Liver (tissue), 3 donors: ENCODE data around the gene EVC.

ENCODE experiments used
- EGR1 ChIP-seq, 2 donors: IDR thresholded peaks; 2 replicates each; pipeline ENCODE4 v1.6.1; 2016 to 2018; ENCODE audit warnings: antibody characterized with exemption in 2 of 2, low read depth in 2 of 2
- GABPA ChIP-seq, 2 donors: IDR thresholded peaks in 1 of 2; conservative IDR thresholded peaks in 1 of 2; 2 replicates each; pipeline ENCODE4 v1.6.1; 2016; ENCODE audit warnings: antibody characterized with exemption in 2 of 2, mild to moderate bottlenecking in 1 of 2, moderate library complexity in 1 of 2
- HNF4A ChIP-seq, 2 donors: conservative IDR thresholded peaks; 2 replicates each; pipeline ENCODE4 v1.6.1; 2016; ENCODE audit warnings: antibody characterized with exemption in 2 of 2, mild to moderate bottlenecking in 2 of 2
- HNF4G ChIP-seq: IDR thresholded peaks from 2 replicates; pipeline ENCODE4 v1.6.1; 2016; ENCODE audit warnings: antibody characterized with exemption
- JUND ChIP-seq, 2 donors: IDR thresholded peaks; 2 replicates each; pipeline ENCODE4 v1.6.1; 2016; ENCODE audit warnings: antibody characterized with exemption in 2 of 2
- RAD21 ChIP-seq, 2 donors: IDR thresholded peaks; 2 replicates each; pipeline ENCODE4 v1.6.1; 2016; ENCODE audit warnings: antibody characterized with exemption in 2 of 2, mild to moderate bottlenecking in 2 of 2
- RXRA ChIP-seq, 2 donors: IDR thresholded peaks; 2 replicates each; pipeline ENCODE4 v1.6.1; 2017 to 2018; ENCODE audit warnings: antibody characterized with exemption in 2 of 2, mild to moderate bottlenecking in 1 of 2
- SP1 ChIP-seq: IDR thresholded peaks from 2 replicates; pipeline ENCODE4 v1.6.1; 2018; ENCODE audit warnings: antibody characterized with exemption, mild to moderate bottlenecking
- TAF1 ChIP-seq: conservative IDR thresholded peaks from 2 replicates; pipeline ENCODE4 v1.6.1; 2016; ENCODE audit warnings: antibody characterized with exemption, mild to moderate bottlenecking
- YY1 ChIP-seq: IDR thresholded peaks from 2 replicates; pipeline ENCODE4 v1.6.1; 2016; ENCODE audit warnings: antibody characterized with exemption, mild to moderate bottlenecking
- TF ChIP-seq, protein P1 (sequence below): fragments of 150-350 bp; IDR thresholded peaks from 2 replicates; pipeline ENCODE4 v1.5.1; 2017; ENCODE audit warnings: improper control_type of control experiment, low read depth, low read length; ENCODE audit not compliant: missing input control
- TF ChIP-seq, protein P2 (sequence below): IDR thresholded peaks from 2 replicates; pipeline ENCODE4 v1.6.1; 2016; ENCODE audit warnings: antibody characterized with exemption
- TF ChIP-seq, protein P3 (sequence below): IDR thresholded peaks from 2 replicates; pipeline ENCODE4 v1.6.1; 2016; ENCODE audit warnings: antibody characterized with exemption
- donor health status: healthy.
- donor health status: healthy.

DNA sequence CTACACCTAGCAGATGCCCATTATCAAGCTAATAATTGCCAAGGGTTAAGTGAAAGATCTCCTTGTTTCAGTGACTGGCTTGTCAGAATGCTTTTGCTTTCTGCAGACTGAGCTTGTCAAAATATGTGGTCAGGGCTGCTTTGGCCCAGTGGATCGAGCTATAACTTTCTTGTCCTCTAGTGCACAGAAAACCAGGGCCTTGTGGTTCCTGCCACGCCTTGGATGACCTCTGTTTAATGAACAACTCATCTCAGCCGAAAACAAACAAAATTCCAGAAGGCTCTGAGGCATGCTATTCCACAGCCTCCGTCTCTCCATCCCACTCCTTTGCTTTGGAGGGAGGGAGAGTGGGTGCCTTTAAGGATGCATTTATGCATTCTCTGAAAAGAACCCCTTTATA, 11.3 kb downstream of the EVC start:
- TF ChIP-seq TAF1 (no peak), YY1 (no peak), RAD21 (IDR thresholded peaks at IDR 0.05) (no peak), SP1 (peak; percentile 8), GABPA (IDR thresholded peaks at IDR 0.05 in 1 of 2, conservative IDR thresholded peaks at IDR 0.05 in 1 of 2) (no peak), HNF4A (conservative IDR thresholded peaks at IDR 0.05) (no peak), JUND (IDR thresholded peaks at IDR 0.05) (no peak), EGR1 (IDR thresholded peaks at IDR 0.05; ENCODE audit: low read depth in 2 of 2) (no peak), HNF4G (no peak), RXRA (IDR thresholded peaks at IDR 0.05) (peak; percentile 27 to 51)
- TF ChIP-seq, protein P1, sequence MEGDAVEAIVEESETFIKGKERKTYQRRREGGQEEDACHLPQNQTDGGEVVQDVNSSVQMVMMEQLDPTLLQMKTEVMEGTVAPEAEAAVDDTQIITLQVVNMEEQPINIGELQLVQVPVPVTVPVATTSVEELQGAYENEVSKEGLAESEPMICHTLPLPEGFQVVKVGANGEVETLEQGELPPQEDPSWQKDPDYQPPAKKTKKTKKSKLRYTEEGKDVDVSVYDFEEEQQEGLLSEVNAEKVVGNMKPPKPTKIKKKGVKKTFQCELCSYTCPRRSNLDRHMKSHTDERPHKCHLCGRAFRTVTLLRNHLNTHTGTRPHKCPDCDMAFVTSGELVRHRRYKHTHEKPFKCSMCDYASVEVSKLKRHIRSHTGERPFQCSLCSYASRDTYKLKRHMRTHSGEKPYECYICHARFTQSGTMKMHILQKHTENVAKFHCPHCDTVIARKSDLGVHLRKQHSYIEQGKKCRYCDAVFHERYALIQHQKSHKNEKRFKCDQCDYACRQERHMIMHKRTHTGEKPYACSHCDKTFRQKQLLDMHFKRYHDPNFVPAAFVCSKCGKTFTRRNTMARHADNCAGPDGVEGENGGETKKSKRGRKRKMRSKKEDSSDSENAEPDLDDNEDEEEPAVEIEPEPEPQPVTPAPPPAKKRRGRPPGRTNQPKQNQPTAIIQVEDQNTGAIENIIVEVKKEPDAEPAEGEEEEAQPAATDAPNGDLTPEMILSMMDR, result no peak
- TF ChIP-seq, protein P2, sequence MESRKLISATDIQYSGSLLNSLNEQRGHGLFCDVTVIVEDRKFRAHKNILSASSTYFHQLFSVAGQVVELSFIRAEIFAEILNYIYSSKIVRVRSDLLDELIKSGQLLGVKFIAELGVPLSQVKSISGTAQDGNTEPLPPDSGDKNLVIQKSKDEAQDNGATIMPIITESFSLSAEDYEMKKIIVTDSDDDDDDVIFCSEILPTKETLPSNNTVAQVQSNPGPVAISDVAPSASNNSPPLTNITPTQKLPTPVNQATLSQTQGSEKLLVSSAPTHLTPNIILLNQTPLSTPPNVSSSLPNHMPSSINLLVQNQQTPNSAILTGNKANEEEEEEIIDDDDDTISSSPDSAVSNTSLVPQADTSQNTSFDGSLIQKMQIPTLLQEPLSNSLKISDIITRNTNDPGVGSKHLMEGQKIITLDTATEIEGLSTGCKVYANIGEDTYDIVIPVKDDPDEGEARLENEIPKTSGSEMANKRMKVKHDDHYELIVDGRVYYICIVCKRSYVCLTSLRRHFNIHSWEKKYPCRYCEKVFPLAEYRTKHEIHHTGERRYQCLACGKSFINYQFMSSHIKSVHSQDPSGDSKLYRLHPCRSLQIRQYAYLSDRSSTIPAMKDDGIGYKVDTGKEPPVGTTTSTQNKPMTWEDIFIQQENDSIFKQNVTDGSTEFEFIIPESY, result no peak
- TF ChIP-seq, protein P3, sequence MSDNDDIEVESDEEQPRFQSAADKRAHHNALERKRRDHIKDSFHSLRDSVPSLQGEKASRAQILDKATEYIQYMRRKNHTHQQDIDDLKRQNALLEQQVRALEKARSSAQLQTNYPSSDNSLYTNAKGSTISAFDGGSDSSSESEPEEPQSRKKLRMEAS, result peak; percentile 36
